ENCODE measurements around the gene C8B.

The C8B gene

DNA sequence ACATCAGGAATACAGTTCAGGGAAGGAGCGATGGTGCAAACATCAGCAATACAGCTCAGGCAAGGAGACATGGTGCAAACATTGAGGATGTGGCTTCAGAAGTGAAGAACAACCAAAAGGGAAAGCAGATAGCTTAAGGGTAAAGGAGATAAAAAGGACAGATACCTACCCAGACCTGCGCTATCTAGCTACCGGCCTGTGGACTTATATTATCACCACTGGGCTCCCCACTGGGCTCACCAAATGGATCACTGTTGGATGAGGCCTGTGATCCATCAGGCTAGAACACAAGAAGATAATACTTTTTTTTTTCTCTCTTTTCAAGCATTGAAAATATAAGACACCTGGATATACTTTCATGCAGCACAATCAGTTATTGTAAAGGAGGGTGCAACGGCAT lies 44.7 kb upstream of the C8B start:
- Histone ChIP-seq H3K27me3 (ENCODE audit: insufficient read depth, low read depth) (no peaks in the 10 kb centered on the region), H3K36me3 (ENCODE audit: insufficient read depth) (no peaks in the 10 kb centered on the region), H3K4me3 (IDR thresholded peaks at IDR 0.05; ENCODE audit: insufficient read depth, low read depth, low read length) (no peak overlapping the region), H3K4me1 (ENCODE audit: low read depth, poor library complexity, severe bottlenecking) (no peaks in the 10 kb centered on the region), H3K9ac (no peak overlapping the region), H2AFZ (ENCODE audit: low read depth) (no peak overlapping the region), H3K79me2 (ENCODE audit: insufficient read depth, low read depth) (no peaks in the 10 kb centered on the region), H4K20me1 (ENCODE audit: insufficient read depth) (no peaks in the 10 kb centered on the region), H3K27ac (no peak overlapping the region), H3K4me2 (no peak overlapping the region)
- TF ChIP-seq, protein P1, sequence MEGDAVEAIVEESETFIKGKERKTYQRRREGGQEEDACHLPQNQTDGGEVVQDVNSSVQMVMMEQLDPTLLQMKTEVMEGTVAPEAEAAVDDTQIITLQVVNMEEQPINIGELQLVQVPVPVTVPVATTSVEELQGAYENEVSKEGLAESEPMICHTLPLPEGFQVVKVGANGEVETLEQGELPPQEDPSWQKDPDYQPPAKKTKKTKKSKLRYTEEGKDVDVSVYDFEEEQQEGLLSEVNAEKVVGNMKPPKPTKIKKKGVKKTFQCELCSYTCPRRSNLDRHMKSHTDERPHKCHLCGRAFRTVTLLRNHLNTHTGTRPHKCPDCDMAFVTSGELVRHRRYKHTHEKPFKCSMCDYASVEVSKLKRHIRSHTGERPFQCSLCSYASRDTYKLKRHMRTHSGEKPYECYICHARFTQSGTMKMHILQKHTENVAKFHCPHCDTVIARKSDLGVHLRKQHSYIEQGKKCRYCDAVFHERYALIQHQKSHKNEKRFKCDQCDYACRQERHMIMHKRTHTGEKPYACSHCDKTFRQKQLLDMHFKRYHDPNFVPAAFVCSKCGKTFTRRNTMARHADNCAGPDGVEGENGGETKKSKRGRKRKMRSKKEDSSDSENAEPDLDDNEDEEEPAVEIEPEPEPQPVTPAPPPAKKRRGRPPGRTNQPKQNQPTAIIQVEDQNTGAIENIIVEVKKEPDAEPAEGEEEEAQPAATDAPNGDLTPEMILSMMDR (conservative IDR thresholded peaks at IDR 0.05; ENCODE audit: low read depth, low read length) = no peak

DNA sequence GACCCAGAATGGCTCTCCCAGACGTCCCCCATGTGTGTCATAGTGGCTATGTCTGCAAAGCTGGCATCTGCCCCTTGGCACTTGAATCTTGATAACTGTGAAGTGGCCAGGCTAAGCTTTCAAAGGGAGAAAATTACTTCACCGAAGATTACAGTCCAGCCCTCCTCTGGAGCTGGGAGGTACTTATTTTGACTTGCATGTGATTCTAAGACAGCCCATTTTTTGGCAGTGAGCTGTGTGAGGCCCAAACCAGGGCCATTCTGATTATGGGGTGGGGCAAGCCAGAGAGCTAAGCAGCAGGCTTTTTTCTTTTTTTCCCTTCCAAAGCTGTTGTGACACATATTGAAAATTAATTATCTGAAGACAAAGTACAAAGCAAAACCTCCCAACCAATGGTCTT lies 42.1 kb upstream of the C8B start:
- Histone ChIP-seq H4K20me1 (ENCODE audit: insufficient read depth) (no peaks in the 10 kb centered on the region), H3K9ac (no peak overlapping the region), H3K27me3 (ENCODE audit: insufficient read depth, low read depth) (no peaks in the 10 kb centered on the region), H2AFZ (ENCODE audit: low read depth) (no peak overlapping the region), H3K4me3 (IDR thresholded peaks at IDR 0.05; ENCODE audit: insufficient read depth, low read depth, low read length) (no peak overlapping the region), H3K4me2 (no peak overlapping the region), H3K36me3 (ENCODE audit: insufficient read depth) (no peaks in the 10 kb centered on the region), H3K4me1 (ENCODE audit: low read depth, poor library complexity, severe bottlenecking) (no peaks in the 10 kb centered on the region), H3K79me2 (ENCODE audit: insufficient read depth, low read depth) (no peaks in the 10 kb centered on the region), H3K27ac (no peak overlapping the region)
- TF ChIP-seq, protein P1 (conservative IDR thresholded peaks at IDR 0.05; ENCODE audit: low read depth, low read length) = no peak

DNA sequence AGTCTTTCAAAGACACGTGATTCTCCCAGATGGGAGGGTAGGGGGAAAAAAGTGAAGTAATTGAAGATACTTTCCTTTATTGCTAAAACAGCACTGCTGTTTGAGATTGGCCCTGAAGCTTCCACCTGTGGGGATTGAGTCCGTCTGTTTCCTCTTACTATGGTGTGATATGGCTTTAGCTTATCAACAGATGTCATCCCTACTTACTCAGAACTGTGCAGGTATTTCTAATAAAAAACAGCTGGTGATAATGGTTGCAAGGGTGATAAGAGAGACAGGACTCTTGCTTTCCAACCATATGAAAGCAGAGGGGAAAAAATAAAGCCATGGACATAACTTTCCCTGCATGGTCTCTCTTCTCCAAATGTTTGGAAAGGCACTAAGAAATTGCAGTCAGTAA lies 41.7 kb upstream of the C8B start:
- no peaks in the 10 kb centered on the region for H4K20me1 ChIP-seq (ENCODE audit: insufficient read depth)
- TF ChIP-seq, protein P1 (conservative IDR thresholded peaks at IDR 0.05; ENCODE audit: low read depth, low read length) = no peak
- H3K79me2 ChIP-seq (ENCODE audit: insufficient read depth, low read depth) = no peaks in the 10 kb centered on the region
- H3K4me2 ChIP-seq = no peak overlapping the region
- H2AFZ ChIP-seq (ENCODE audit: low read depth) = no peak overlapping the region
- H3K4me1 ChIP-seq (ENCODE audit: low read depth, poor library complexity, severe bottlenecking) = no peaks in the 10 kb centered on the region
- no peak overlapping the region for H3K9ac ChIP-seq
- H3K4me3 ChIP-seq (IDR thresholded peaks at IDR 0.05; ENCODE audit: insufficient read depth, low read depth, low read length) = no peak overlapping the region
- no peaks in the 10 kb centered on the region for H3K36me3 ChIP-seq (ENCODE audit: insufficient read depth)
- H3K27me3 ChIP-seq (ENCODE audit: insufficient read depth, low read depth) = no peaks in the 10 kb centered on the region
- H3K27ac ChIP-seq = no peak overlapping the region

DNA sequence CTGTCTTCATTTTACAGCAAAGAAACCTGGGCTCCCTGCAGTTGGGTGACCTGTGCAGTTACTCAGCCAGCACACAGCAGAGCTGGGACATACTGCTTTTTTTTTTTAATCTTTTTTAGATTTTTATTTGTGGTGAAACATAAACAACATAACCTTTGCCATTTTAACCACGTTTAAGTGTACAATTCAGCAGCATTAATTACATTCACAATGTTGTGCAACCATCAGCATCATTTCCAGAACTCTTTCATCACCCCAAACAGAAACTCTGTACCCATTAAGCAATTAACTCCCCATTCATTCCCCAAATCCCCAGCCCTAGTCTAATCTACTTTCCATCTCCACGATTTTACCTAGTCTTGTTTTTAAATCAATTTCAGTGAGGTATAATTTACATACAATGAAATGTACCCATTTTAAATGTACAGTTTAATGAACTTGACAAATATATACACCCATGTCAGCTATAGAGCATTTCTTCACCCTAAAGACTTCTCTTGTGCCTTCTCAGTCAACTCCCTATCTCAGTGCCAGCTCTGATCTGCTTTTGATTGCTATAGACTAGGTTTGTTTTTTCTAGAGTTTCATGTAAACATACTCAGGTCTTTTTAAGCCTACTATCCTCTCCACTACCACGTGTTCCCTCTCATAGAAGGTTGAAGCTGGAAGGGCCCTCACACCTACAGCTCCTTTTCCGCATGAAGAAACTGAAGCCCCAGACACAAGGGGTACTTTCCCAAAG lies 37.8 kb upstream of the C8B start:
- H3K4me1 ChIP-seq (ENCODE audit: low read depth, poor library complexity, severe bottlenecking) = no peaks in the 10 kb centered on the region
- no peaks in the 10 kb centered on the region for H3K79me2 ChIP-seq (ENCODE audit: insufficient read depth, low read depth)
- H3K27me3 ChIP-seq (ENCODE audit: insufficient read depth, low read depth) = no peaks in the 10 kb centered on the region
- TF ChIP-seq, protein P1 (conservative IDR thresholded peaks at IDR 0.05; ENCODE audit: low read depth, low read length) = no peak
- no peak overlapping the region for H2AFZ ChIP-seq (ENCODE audit: low read depth)
- H3K36me3 ChIP-seq (ENCODE audit: insufficient read depth) = no peaks in the 10 kb centered on the region
- no peak overlapping the region for H3K27ac ChIP-seq
- no peak overlapping the region for H3K4me3 ChIP-seq (IDR thresholded peaks at IDR 0.05; ENCODE audit: insufficient read depth, low read depth, low read length)
- no peak overlapping the region for H3K9ac ChIP-seq
- H3K4me2 ChIP-seq = no peak overlapping the region
- no peaks in the 10 kb centered on the region for H4K20me1 ChIP-seq (ENCODE audit: insufficient read depth)
